Caki2 (cell line): Measurements from ENCODE around the gene CELSR1. TPM values are rescaled to one million over a fixed set of nuclear protein-coding genes. Genes with fewer than 3 reads are reported as not detected.

Experiments
- DNase-seq: peaks from one replicate; pipeline ENCODE4 v3.0.0-alpha.2; 2015; ENCODE audit warnings: low read depth
- in situ Hi-C: cut with HindIII; loops from 2 replicates; pipeline ENCODE4 v1.10.0; 2016; ENCODE audit warnings: low sequenced_read_pairs, low pct_unique_long_range_greater_than_20kb, mixed read lengths
- total RNA-seq: library from RNA; depleted of rRNA; stranded (reverse); fragments of >200 nt; shearing (Covaris generic); gene quantifications from 2 replicates; pipeline ENCODE4 v1.2.3, GENCODE V29; 2014; ENCODE audit warnings: low replicate concordance

Gene CELSR1
- total RNA-seq, 1 experiment from 2014 or later = 98.7 TPM

DNA sequence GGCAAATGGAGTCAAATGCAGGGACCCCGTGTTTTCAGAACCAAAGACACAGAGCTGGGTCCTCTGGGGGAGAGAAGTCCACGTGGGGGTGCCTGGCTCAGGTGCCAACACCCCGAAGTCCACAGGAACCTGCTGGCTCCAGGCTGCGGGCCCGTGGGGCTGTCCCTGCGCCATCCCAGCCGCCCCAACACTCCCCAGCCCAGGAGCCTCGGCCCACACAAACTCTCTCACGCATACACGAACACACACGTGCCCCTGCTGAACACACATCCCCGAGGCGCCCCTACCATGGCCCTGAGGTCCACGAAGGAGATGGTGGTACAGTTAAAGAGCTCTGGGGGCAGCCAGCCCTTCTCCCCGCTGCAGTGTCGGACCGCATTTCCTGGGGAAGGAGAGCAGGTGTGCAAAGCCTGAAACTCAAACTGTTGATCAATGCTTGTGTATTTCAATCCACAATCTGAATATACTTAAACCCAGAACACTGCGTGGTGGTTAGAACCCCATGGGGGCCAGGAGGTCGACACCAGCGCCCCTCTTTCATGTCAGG, 147.2 kb downstream of the CELSR1 start:
- no peak for DNase-seq
- in situ Hi-C loops = no loop called here

DNA sequence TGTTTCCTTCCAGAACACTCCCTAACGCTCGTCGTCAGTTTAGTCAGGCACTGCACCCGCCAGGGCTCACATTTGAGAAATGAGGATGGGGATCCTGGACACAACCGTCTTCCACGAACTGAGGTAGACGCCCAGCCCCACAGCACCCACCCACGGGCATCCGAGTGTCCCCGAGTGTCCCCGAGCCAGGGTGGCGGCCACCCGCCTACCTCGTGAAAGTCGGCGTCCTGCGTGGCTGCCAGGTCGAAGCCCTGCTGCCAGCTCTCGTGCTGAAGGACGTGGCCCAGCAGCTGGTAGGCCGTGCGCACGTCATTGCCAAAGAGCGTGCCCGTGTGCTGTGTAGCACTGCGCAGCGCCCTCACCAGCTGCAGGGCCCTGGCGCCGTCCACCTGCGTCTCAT, 148.3 kb downstream of the CELSR1 start:
- in situ Hi-C loops = no loop called here
- no peak for DNase-seq

DNA sequence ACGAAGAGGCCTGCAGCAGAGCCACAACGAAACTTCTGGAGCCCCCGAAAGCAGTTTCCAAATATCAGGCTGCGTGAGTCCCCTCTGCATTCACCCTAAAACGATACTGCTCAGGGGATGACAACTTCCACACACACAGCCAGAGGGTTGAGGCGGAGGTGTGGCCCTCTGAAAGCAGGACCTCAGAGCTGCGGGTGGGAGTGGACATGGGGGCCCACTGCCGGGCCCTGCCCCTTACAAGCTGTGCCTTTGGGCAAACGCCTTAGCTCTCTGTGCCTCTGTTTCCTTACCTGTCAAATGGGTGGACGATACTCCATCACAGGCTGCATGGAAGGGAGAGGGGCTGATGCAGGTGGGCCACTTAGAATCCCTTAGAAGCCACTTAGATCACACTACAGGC, 148.8 kb downstream of the CELSR1 start:
- in situ Hi-C loops = no loop called here

DNA sequence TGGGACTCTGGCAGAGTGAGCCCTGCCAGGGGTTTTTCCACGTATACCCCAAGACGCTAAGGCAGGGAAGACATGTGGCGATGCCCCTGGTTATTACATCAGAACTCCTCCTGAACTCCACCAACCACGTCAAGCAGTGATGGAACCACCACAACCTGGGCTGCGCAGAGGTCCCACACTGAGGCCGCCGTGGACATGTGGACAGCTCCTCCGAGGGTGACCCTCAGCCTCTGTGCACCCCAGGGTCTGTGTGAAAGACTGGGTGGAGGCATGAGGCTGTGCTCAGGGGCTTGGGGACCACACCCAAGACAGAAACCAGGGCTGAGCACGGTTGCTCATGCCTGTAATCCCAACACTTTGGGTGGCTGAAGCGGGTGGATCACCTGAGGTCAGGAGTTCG, 149.7 kb downstream of the CELSR1 start:
- DNase-seq = no peak
- in situ Hi-C loops = no loop called here

More for the DNA sequence above, 148.8 kb downstream of the CELSR1 start:
- DNase-seq = no peak

DNA sequence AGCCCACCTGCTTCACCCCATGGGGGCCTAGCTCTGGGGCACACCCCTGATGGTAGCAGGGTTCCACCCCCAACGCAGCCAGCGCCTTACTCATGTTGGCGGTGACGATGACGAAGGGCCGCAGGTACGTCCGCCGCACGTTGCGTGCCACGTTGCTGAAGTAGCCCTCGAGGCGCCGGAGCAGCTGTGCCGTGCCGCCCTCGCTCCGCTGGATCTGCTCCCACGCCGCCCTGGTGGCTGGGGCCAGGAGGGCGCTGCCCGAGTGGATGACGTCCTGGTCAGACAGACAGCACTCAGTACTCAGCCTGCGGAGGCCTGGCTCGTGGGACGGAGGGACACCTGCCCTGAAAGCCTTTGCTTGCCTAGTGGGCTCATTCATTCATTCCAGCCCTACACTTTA, 151.1 kb downstream of the CELSR1 start:
- in situ Hi-C loops = no loop called here
- DNase-seq = no peak

DNA sequence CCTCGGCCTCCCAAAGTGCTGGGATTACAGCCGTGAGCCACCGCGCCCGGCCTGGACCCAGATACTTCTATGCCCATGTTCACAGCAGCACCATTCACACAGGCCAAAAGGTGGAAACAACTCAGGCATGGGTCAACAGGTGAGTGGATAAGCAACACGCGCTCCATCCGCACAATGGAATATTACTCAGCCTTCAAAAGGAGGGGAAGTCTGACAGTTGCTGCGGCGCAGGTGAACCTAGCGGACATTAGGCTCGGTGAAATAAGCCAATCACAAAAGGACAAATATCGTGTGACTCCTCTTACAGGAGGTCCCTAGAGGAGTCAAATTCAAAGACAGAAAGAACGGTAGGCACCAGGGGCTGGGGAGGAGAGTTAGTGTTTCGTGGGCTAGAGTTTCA, 154.9 kb downstream of the CELSR1 start:
- no peak for DNase-seq
- in situ Hi-C loops = no loop called here

DNA sequence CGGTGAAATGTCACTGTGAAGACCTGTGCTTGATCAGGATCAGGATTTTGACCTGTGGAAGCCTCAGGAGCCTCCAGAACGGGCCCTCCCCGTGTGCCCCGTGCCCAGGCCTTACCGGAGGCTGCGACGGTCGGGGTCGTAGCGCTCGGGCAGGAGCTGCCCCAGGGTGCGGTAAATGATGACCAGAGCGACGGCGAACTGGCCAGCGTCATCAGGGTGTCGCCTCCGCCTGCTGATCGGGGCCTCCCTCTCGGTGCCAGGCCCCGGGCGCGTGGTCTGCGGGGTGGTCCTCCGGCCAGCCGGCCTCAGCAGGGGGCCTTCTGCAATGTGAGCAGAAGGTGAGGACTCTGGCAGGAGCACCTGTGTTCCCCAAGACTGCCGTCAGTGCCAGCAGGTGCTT, 155.7 kb downstream of the CELSR1 start:
- no peak for DNase-seq
- in situ Hi-C loops = no loop called here

DNA sequence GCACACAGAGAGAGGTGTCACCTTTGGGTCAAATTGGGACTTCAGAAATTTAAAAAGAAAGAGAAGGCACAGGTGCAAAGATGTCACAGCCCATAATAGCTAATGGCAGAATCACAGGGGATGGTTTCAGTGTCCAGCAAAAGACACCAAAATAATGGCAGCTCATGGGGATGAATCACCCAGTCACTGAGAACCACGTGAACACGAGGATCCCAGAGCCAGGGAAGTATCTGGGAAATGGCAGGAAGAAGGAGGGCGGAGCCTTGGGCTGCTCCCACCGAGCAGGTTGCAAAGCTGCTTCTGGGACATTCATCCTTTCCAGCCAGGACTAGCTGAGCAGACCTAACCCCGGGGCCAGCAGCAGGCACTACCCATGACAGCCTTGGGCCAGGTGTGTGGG, 156.3 kb downstream of the CELSR1 start:
- peak; percentile 76 for DNase-seq
- in situ Hi-C loops = no loop called here

DNA sequence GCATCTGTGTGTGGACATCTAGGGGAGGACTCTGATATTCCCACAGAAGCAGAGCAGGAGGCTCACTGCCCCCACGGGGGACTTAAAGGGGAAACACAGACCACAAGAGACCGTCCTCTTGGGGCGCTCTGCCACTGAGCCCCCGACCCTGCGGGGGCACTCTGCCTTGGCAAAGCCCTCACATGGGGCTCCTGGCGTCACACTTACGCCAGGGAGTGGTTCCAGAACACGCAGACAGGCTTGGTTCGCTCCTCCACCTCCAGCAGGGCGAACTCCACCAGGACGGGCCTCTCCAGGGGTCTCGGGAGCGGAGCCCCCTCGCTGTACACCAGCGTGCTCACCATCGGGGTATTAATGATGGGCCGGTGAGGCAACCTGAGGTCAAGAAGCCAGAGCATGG, 156.8 kb downstream of the CELSR1 start:
- DNase-seq = no peak
- in situ Hi-C loops = no loop called here

DNA sequence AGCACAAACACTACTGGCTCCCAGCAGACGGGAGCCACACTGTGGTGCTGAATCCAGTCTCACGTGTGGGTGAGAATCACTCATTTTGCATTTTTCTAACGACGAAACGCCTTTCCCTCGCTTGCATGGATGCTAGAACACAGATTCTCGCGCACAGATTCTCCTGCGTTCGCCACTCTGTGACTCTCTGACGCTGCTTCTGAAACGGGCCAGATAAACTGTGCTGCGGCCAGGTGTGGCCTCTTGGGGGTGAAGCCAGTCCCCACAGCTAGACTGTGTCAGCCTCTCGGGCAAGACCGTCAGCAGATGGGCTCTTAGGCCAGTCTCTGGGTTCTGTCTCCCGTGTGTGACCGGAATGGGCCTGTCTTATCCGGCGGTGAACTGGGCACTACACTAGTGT, 157.4 kb downstream of the CELSR1 start:
- in situ Hi-C loops = no loop called here
- no peak for DNase-seq

DNA sequence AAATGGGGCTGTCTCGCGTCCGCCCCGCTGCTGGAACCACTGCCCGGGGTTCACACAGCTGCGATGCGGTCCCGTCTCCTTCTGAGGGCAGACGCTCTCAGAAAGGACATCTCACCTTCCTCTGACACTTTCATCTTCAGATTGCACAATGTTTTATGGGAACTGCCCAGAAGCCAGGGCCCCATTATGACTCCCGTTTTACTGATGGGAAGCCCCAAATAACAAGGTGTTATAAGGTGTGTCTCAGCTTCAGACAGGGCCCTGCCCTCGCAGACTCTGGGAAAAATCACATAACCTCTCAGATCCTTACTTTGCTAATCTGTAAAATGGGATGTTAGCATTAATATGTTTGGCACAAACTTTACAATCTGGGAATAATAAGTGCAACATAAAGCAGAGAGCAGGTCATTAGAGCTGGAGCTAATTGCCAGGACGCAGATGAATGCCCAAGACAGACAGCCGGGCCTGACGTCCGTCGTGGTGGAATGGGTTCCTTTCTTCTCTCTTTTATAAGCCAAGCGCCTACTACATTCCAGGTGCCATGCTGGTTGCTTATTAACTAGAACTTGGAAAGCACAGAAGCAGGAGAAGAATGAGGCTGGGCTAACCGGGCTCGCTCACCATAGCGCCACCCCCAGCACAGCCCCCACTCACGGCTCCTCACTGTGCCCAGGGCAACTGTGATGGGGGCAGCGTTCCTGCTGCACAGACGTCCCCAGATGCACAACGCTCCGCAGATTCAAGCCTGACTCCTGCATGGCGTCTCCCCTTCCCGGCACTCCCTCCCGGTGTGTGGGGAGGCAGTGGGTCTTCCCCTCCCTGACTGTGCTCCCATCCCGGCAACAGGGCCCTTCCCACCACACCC, 158.1 kb downstream of the CELSR1 start:
- DNase-seq = peak; percentile 95
- in situ Hi-C loops = no loop called here

DNA sequence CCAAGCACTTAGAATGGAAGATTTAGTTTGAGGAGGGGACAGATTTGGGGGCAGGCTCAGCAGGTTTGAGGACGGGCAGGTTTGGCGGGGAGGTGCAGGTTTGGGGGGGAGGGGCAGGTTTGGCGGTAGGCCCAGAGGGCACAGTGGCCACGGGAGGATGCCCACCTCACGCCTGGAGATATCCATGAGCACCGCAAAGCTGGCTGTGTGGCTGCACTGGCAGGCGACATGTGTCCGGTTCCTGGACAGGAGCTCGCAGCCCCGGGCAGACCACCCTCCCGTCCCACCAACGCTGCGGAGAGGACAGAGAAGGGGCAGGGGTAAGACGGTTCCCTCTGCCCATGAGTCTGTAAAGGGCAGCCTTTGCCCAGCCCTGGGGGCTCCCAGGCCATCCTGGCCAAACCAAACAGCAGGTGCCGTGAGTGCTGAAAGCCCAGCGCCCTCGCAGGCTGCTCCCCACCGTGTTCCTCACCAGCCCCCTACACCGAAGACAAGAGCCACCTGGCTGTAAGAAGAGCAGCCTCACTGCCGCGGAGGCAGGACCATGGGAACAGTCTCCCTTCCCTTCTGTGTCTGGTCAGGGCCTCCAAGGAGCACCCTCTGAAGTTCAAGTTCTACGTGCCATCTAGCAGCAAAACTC, 158.9 kb downstream of the CELSR1 start:
- in situ Hi-C loops = no loop called here
- peak; percentile 46 for DNase-seq

DNA sequence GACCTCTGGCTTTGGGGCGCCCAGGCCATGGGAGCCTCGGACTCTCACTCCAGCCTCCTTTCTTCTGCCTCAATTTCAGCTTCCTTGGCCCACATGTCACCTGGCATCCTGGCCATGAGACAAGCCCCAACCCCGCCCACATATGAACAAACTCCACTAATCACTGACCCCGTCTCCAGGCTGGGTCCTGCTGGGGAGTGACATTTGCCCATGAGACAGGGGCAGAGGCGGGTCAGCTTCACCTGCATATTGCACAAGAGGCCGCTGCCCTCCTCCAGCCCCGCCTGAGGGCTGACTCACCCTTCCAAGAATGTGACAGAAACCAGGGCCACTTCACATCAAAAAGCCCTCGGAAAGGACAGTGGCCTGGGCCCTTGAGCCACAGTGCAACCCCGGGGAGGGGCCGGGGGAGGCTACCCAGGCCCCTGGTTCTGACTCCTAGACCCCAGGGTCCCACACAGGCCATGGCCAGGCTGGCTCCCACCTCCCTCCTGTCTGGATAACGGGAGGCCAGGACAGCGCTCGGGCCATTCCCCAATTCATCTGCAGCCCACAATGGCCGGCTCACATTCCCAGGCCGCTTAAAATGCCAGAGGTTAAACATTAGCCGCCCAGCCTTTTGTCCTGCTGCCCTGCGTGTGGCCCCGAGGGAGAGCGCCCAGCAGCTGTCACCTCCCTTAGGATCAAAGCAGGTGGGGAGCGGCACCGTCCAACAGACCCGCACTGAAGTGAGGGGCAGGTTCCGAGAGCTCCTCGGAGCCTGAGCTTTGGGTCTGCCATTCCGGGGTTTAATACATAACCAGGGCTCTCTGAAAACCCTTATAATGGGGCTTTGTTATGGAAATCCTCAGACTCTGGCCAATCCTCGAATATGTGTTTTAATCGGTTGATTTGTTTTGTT, 159.6 kb downstream of the CELSR1 start:
- DNase-seq = peak; percentile 99
- in situ Hi-C loops = no loop called here

DNA sequence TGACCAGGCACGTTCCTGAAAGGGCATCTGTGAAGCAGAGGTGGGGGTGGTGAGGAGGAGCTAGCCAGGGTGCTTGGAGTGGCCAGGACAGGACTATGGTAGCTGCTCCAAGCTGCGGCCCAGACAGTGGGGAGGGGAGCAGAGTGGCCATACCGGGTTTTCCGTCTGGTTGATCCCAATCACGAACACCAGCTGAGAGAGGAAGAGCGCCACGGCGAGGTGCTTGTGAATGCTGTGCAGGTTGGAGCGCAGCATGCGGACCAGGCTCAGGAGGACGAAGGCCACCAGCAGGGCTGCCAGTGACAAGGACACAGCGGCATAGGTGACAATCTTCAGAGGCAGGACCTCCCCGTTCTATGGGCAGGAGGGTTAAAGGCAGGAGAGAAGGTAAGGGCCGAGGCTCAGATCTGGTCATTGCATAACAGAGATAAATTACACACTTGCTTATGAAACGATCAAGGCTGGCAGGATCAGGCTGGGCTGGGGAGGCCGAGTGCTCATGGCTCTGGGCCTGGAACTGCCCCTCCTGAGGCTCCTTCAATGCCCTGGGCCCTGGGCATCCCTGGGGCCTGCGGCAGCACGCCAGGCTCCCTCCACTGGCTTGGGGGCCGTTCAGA, 160.4 kb downstream of the CELSR1 start:
- in situ Hi-C loops = no loop called here
- DNase-seq = no peak

DNA sequence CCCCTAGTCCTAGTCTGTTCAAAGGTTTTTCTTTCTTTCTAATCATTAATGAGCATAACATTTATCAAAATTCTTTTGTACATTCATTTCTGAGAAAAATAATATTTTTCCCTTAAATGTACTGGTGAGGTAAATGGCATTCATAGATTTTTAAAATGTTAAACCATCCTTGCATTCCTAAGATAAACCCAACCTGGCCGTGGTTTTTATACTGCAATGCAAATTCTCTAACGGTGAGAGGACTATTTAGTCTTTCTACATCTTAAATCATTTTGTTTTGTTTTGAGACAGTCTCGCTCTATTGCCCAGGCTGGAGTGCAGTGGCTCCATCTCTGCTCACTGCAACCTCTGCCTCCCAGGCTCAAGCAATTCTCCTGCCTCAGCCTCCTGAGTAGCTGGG, 161.3 kb downstream of the CELSR1 start:
- DNase-seq = peak; percentile 65

DNA sequence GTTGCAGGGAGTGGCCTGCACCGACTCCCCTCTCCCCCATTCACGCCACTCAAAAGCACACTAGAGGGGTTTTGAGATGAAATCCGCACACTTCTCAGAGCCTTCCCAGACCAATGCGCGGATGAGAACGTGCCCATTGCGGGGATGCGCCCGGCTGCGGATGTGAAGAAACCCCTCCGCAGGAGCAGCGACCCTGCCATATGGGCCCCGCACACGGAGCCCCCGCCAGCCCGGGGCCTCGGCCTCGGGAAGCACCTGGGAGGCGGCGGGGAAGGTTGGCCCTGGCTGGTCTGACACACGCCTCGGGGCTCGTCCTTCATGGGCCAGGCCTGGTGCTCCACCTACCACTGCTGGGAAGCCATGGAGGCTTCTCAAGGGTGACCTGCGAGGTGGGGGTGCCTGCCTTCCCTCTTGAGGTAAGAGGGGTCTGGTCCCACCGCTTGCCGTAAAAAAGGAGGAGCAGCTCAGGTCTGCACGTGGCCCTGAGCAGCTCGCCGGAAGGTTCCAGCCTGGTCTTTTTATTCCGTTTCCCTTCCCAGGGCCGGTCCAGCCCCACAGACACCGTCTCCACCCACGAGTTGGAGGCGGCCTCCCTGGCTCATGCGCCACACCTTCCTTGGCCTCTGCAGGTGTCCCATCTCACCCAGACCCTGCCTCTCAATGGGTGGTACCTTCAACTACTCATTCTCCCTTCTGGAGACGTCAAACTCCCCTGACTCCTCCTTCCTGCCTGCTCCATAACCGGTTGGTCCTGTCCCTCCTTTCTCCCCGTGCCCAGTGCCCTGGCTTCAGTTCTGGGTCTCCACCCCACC, 162.6 kb downstream of the CELSR1 start:
- no peak for DNase-seq
- in situ Hi-C loops = no loop called here

More for the DNA sequence above, 161.3 kb downstream of the CELSR1 start:
- in situ Hi-C loops = no loop called here

DNA sequence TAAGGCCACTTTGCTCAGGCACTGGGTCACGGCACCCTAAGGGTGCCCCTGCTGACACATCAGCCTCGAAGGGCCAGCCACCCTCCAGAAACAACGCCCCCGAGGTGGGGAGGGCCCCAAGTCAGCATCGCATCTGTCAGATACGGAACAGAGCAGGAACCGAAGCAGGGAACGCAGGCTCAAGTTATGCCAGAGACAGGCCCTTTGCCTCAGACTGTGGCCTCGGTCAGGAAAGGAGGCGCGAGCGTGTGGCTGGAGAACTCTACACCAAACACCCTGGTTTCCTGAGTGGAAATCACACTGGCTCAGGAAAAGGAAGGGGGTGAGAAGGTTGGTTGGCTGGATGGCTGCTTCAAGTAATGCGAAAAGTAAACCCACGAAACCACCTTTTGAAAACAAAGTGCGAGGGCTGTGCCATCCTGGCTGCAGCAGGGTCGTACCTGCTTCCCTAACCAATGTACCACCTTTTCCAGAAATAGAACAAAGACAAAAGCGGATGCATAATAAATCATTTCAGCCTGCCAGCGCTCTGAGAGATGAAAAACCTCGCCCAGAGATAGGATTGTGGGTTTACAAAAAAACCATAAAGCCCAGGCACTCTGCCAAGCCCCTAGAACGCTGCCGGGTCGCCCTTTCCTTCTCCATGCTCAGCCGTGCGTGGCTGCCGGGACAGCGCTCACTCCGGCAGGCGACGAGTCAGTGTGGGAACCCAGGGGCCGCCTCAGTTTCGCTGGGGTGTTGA, 163.3 kb downstream of the CELSR1 start:
- in situ Hi-C loops = no loop called here
- DNase-seq = peak; percentile 87
